CD4-positive, alpha-beta T cell treated with Interferon alpha-2 for 1 hour (primary cell): ENCODE data around the gene ADAP2.
"Not testable (repeated sequence)": the region's sequence is repeated elsewhere in the genome, so short reads cannot be mapped to it uniquely, and the experiment has no call there.

ENCODE experiments used
- DNase-seq, 2 donors: peaks; one replicate each; pipeline ENCODE4 v3.0.0-alpha.2; 2020 to 2022

The ADAP2 gene

GRCh38 chr17:30975042-30975820 is 53.5 kb downstream of the ADAP2 start:
- DNase-seq = peak in 1 of 2 donors; percentile 13

DNA sequence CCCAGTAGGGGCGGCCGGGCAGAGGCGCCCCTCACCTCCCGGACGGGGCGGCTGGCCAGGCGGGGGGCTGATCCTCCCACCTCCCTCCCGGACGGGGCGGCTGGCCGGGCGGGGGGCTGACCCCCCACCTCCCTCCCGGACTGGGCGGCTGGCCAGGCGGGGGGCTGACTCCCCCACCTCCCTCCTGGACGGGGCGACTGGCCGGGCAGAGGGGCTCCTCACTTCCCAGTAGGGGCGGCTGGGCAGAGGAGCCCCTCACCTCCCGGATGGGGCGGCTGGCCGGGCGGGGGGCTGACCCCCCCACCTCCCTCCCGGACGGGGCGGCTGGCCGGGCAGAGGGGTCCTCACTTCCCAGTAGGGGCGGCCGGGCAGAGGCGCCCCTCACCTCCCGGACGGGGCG is 58.2 kb downstream of the ADAP2 start:
- DNase-seq = not testable (repeated sequence)

- DNase-seq = no peak
Observed at GRCh38 chr17:30981531-30982519, 60.1 kb downstream of the ADAP2 start.

DNA sequence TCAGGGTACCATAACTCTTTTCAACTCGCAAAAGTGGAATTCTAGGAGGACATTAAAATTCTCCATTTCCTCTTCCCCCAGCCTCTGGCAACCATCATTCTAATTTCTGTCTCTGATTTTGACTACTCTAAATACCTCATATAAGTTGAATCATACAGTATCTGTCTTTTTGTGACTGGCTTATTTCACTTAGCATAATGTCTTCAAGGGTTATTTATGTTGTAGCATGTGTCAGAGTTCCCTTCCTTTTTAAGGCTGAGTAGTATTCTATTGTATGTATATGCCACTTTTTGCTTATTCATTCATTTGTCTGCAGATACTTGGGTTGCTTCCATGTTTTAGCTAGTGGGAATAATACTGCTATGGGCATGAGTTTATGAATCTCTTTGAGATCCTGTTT is 61.1 kb downstream of the ADAP2 start:
- DNase-seq = no peak

- DNase-seq = no peak
Observed at GRCh38 chr17:30990458-30990857, 68.7 kb downstream of the ADAP2 start.

DNA sequence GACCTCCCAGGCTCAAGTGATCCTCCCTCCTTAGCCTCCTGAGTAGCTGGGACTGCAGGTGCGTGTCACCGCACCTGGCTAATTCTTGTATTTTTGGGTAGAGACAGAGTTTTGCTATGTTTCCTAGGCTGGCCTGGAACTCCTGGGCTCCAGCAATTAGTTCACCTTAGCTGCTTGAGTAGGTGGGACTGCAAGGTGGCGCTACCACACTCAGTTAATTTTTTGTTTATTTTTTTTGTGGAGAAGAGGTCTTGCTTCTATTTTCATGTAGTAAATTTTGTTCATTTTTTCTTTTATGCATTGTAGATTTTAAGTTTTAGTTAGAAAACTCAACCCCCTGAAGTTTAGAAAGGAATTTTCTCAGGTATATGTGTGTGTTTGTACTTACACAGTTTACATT is 70.8 kb downstream of the ADAP2 start:
- no peak for DNase-seq

GRCh38 chr17:30995347-30995746 is 73.6 kb downstream of the ADAP2 start:
- no peak for DNase-seq

- DNase-seq = no peak
Observed at GRCh38 chr17:30996486-30996885, 74.7 kb downstream of the ADAP2 start.

GRCh38 chr17:30997270-30997669 is 75.5 kb downstream of the ADAP2 start:
- no peak for DNase-seq

DNA sequence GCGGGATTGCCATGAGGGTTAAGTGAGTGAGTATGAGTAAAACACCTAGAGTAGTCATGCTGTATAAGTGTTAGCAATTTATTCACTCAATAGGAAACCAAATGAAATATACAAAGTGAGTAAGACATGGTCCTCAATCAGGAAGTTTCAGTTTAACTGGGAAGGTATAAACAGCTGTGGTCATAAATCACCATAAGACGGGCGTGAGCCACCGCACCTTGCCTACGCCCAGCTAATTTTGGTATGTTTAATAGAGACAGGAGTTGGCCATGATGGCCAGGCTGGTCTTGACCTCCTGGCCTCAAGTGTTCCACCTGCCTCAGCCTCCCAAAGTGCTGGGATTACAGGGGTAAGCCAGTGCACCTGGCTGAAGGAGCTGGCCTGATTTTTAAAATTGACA is 76.1 kb downstream of the ADAP2 start:
- DNase-seq = no peak

- DNase-seq = no peak
Observed at GRCh38 chr17:31002047-31002446, 80.3 kb downstream of the ADAP2 start.

GRCh38 chr17:31003225-31003866 is 81.6 kb downstream of the ADAP2 start:
- DNase-seq = no peak

DNA sequence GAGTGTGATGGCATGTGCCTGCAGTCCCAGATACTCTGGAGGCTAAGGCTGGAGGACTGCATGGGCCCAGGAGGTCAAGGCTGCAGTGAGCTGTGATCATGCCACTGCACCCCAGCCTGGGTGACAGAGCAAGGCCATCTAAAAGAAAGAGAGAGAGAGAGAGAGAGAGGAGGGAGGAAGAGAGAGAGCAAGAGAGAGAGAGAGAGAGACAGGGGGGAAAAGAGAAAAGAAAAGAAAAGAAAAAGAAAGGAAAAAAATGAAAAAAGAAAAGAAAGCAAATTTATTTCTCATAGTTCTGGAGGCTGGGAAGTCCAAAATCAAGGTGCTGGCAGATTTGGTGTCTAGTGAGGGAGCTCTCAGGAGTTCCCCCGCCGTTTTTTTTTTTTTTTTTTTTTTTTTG is 82.4 kb downstream of the ADAP2 start:
- DNase-seq = no peak

- DNase-seq = no peak
Observed at GRCh38 chr17:31007695-31008373, 86.1 kb downstream of the ADAP2 start.

- peak; percentile 45 to 58 for DNase-seq
Observed at GRCh38 chr17:31008374-31009041, 86.8 kb downstream of the ADAP2 start.
